Kidney (tissue), 14 donors: ENCODE results near the gene TAS2R10. TPM values are rescaled to one million over a fixed set of nuclear protein-coding genes. Genes with fewer than 3 reads are reported as not detected.

Experiments
- DNase-seq, 5 donors: peaks; one replicate each; pipeline ENCODE4 v3.0.0-alpha.2; 2013 to 2020
- FAIRE-seq: peaks from 2 replicates; lab custom pipeline; 2012; peaks lifted over from hg19 to GRCh38; lab: Jason Lieb, UNC
- H3K27ac ChIP-seq, 2 donors: one replicate each; pipeline ENCODE4 v1.7.0; 2013; ENCODE audit warnings: low read depth in 2 of 2, low read length in 2 of 2, inconsistent platforms in 1 of 2
- H3K27me3 ChIP-seq: one replicate; pipeline ENCODE4 v1.7.1; 2013; ENCODE audit warnings: low read length, inconsistent platforms; ENCODE audit not compliant: control insufficient read depth, insufficient read depth
- H3K36me3 ChIP-seq, 3 donors: one replicate each; pipeline versions ENCODE4 v1.7.0 to v1.7.1; 2013; ENCODE audit warnings: low read length in 3 of 3, control low read depth in 1 of 3, inconsistent platforms in 1 of 3; ENCODE audit not compliant: insufficient read depth in 3 of 3, control insufficient read depth in 2 of 3
- H3K4me1 ChIP-seq, 3 donors: one replicate each; pipeline versions ENCODE4 v1.7.0 to v1.7.1; 2013; ENCODE audit warnings: low read length in 3 of 3, inconsistent platforms in 1 of 3, low read depth in 1 of 3; ENCODE audit not compliant: control insufficient read depth in 2 of 3, insufficient read depth in 2 of 3
- H3K4me3 ChIP-seq, 3 donors: one replicate each; pipeline versions ENCODE4 v1.7.0 to v1.8.1; 2013; ENCODE audit warnings: low read length in 3 of 3, control low read depth in 1 of 3, inconsistent platforms in 1 of 3
- H3K9ac ChIP-seq, 3 donors: one replicate each; pipeline versions ENCODE4 v1.7.0 to v1.7.1; 2013; ENCODE audit warnings: low read length in 3 of 3, control low read depth in 1 of 3, inconsistent platforms in 1 of 3
- H3K9me3 ChIP-seq, 3 donors: one replicate each; pipeline versions ENCODE4 v1.7.0 to v1.7.1; 2013; ENCODE audit warnings: low read length in 3 of 3, control low read depth in 1 of 3, inconsistent platforms in 1 of 3; ENCODE audit not compliant: control insufficient read depth in 2 of 3, insufficient read depth in 1 of 3
- intact Hi-C: fragments of 100-400 bp; cut with DNase I; formaldehyde crosslinking; loops from one replicate; pipeline ENCODE4 v1.11.1; 2022
- polyA plus RNA-seq: library from polyadenylated mRNA; stranded (reverse); fragments of 350-450 nt; fragmentation: Illumina TruSeq; extraction: RNeasy Lipid Tissue Mini Kit (QIAGEN cat#74804); gene quantifications from one replicate; pipeline ENCODE4 v1.2.3, GENCODE V29; 2014; ENCODE audit warnings: low read depth, low replicate concordance; ENCODE audit not compliant: insufficient read depth
- total RNA-seq: library from RNA; stranded (reverse); fragmentation: NEBNext Ultra II Directional; extraction: Animal tissue kit (Norgen Biotek cat#: 25700); gene quantifications from one replicate; pipeline ENCODE4 v1.2.1, GENCODE V29; 2021
- TF ChIP-seq, protein P1 (sequence below): IDR thresholded peaks from 3 replicates; pipeline ENCODE4 v1.5.1; 2012; ENCODE audit warnings: mild to moderate bottlenecking, moderate library complexity, borderline replicate concordance; ENCODE audit not compliant: insufficient read depth; ENCODE audit errors: extremely low read depth
- donor health status: control.
- donor health status: control.
- donor health status: control.
- donor health status: control.
- donor health status: control.
- donor health status: DM: yes; HTN: yes; CAD: no.
- donor health status: Normal renal cell carcinoma (clear cell type).

The TAS2R10 gene
- total and polyA plus RNA-seq, 2 donors from 2014 or later = 0.82 TPM; not detected in 1

DNA sequence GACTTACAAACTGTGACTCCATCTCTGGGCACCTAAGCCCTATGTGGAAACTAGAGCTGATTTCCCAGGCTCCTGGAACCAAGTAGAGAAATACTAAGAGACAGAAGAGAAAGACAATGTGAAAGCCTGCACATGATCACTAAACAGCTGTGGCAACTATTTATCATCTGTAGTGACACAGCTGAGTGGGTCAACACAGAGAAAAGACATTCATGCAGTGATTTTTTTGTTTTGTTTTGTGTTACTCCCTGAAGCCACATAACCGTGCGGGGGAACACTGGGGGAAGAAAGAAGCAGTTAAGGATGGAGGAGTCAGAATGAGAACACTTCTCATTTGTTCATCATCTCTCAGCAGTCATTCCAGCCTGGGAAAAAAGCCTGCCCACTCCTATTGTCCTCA lies 21.6 kb upstream of the TAS2R10 start:
- DNase-seq (peak in 2 of 5 donors; percentile 5 to 29), FAIRE-seq (no peak)
- H3K36me3 ChIP-seq = peaks cover 0 to 2% (median 0%) of the 10 kb centered on the region in 3 donors
- H3K4me1 ChIP-seq = no peaks in the 10 kb centered on the region
- TF ChIP-seq, protein P1, sequence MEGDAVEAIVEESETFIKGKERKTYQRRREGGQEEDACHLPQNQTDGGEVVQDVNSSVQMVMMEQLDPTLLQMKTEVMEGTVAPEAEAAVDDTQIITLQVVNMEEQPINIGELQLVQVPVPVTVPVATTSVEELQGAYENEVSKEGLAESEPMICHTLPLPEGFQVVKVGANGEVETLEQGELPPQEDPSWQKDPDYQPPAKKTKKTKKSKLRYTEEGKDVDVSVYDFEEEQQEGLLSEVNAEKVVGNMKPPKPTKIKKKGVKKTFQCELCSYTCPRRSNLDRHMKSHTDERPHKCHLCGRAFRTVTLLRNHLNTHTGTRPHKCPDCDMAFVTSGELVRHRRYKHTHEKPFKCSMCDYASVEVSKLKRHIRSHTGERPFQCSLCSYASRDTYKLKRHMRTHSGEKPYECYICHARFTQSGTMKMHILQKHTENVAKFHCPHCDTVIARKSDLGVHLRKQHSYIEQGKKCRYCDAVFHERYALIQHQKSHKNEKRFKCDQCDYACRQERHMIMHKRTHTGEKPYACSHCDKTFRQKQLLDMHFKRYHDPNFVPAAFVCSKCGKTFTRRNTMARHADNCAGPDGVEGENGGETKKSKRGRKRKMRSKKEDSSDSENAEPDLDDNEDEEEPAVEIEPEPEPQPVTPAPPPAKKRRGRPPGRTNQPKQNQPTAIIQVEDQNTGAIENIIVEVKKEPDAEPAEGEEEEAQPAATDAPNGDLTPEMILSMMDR = no peak
- intact Hi-C loops = no loop called here
- no peak overlapping the region for H3K9ac ChIP-seq
- H3K27me3 ChIP-seq = no peaks in the 10 kb centered on the region
- no peak overlapping the region for H3K4me3 ChIP-seq
- no peak overlapping the region for H3K27ac ChIP-seq
- no peaks in the 10 kb centered on the region for H3K9me3 ChIP-seq

DNA sequence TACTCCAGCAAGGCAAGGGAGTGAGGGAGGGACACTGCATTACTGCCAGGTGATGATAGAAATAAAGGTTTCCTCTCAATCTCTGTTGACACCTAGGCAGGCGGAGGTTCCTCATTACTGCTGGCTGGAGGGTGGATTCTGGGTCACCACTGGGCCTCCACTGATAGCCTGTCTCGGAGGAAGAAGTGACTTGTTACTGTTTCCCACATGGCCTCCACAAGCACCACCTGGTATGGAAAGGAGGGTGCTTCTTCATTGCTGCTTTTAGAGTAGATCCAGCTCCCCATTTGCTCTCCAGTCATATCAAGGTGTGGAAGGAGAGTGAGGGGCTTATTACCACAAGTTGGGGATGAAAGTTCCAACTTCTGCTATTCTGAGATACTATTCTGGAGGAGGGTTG lies 16.7 kb upstream of the TAS2R10 start:
- no peaks in the 10 kb centered on the region for H3K9me3 ChIP-seq
- H3K27ac ChIP-seq = no peak overlapping the region
- no peak overlapping the region for H3K9ac ChIP-seq
- no peak overlapping the region for H3K4me3 ChIP-seq
- intact Hi-C loops = no loop called here
- no peak for DNase-seq
- TF ChIP-seq, protein P1 = no peak
- no peaks in the 10 kb centered on the region for H3K27me3 ChIP-seq
- no peak for FAIRE-seq
- peaks cover 0 to 2% (median 0%) of the 10 kb centered on the region in 3 donors for H3K36me3 ChIP-seq
- no peaks in the 10 kb centered on the region for H3K4me1 ChIP-seq

DNA sequence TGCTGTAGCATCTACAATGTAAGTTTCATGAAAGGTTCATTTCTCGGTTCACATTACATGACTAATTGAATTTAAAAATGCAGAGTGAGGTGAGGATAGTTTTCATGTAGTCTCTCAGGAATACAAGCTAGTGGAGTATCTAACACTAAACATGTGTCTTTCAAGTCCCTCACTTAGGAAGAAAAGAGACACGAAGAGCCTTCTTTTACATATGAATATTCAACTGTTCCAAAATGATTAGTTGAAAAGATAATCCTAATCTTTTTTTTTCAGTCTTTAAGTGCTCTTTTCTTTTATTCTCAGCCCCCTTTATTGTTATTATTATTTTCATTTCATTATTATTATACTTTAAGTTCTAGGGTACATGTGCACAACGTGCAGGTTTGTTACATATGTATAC lies 12.3 kb upstream of the TAS2R10 start:
- Histone ChIP-seq H3K4me1 (no peaks in the 10 kb centered on the region), H3K27ac (no peak overlapping the region), H3K27me3 (no peaks in the 10 kb centered on the region), H3K4me3 (no peak overlapping the region), H3K9me3 (no peaks in the 10 kb centered on the region), H3K36me3 (no peaks in the 10 kb centered on the region), H3K9ac (no peak overlapping the region)
- TF ChIP-seq, protein P1 = no peak
- FAIRE-seq (no peak), DNase-seq (no peak)
- intact Hi-C loops = no loop called here

DNA sequence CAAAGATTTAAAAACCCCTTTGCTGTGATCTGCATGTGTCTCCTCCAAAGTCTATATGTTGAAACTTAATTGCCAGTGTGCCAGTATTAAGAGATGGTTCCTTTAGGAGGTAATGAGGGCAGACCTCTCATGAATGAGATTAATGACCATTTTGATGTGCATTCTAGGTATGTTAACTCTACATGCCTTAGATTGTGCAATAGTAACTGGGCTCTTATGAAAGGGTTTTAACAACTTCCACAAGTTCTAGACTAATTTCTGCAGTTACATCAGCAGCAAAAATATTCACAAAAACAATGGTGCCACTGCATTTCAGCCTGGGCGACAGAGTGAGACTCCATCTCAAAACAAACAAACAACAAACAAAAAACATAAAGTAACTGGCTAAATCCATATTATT lies 3.8 kb upstream of the TAS2R10 start:
- no peaks in the 10 kb centered on the region for H3K4me1 ChIP-seq
- intact Hi-C loops = no loop called here
- H3K9ac ChIP-seq = no peak overlapping the region
- TF ChIP-seq, protein P1 = no peak
- no peaks in the 10 kb centered on the region for H3K27me3 ChIP-seq
- FAIRE-seq (no peak), DNase-seq (no peak)
- no peak overlapping the region for H3K27ac ChIP-seq
- H3K9me3 ChIP-seq = no peaks in the 10 kb centered on the region
- no peaks in the 10 kb centered on the region for H3K36me3 ChIP-seq
- H3K4me3 ChIP-seq = no peak overlapping the region
